CD4-positive, alpha-beta T cell (primary cell): ENCODE measurements around the gene ARHGAP30. TPM values are rescaled to one million over a fixed set of nuclear protein-coding genes. Genes with fewer than 3 reads are reported as not detected.
"Not testable (repeated sequence)": the region's sequence is repeated elsewhere in the genome, so short reads cannot be mapped to it uniquely, and the experiment has no call there.

ENCODE experiments used
- ATAC-seq: fragments of 200-7000 bp; cut with Tn5 transposase; one replicate; pipeline ENCODE4 v1.10.0; 2022; ENCODE audit warnings: mild to moderate bottlenecking; ENCODE audit not compliant: poor library complexity
- CTCF ChIA-PET: fragments of 350-600 bp; sonication (Branson Sonifier 250); formaldehyde crosslinking; loops from one replicate; lab custom pipeline; 2021; ENCODE audit warnings: antibody characterized with exemption, inconsistent platforms; lab: Charles Lee
- POLR2A ChIA-PET: fragments of 350-600 bp; sonication (Branson Sonifier 250); formaldehyde crosslinking; loops from one replicate; lab custom pipeline; 2021; ENCODE audit warnings: antibody characterized with exemption, inconsistent platforms; lab: Charles Lee
- DNase-seq, 14 experiments: peaks; one replicate each; pipeline ENCODE4 v3.0.0-alpha.2; 2013 to 2020; ENCODE audit warnings: mixed read lengths in 2 of 14
- H3K27ac ChIP-seq, 2 donors: one replicate each; pipeline versions ENCODE4 v1.5.1 to v1.7.0; 2013; ENCODE audit warnings: low read length in 2 of 2, low read depth in 1 of 2, mild to moderate bottlenecking in 1 of 2
- H3K27me3 ChIP-seq, 2 experiments: 1 replicate in 1 of 2; 2 replicates in 1 of 2; pipeline versions ENCODE4 v1.6.1 to v1.7.0; 2013; ENCODE audit warnings: low read length in 2 of 2, control low read depth in 1 of 2, mild to moderate bottlenecking in 1 of 2, moderate library complexity in 1 of 2; ENCODE audit not compliant: insufficient read depth in 2 of 2, control insufficient read depth in 1 of 2
- H3K36me3 ChIP-seq: one replicate; pipeline ENCODE4 v1.6.1; 2013; ENCODE audit warnings: low read length, control low read depth; ENCODE audit not compliant: insufficient read depth
- H3K4me1 ChIP-seq: one replicate; pipeline ENCODE4 v1.6.1; 2013; ENCODE audit warnings: low read length, control low read depth; ENCODE audit not compliant: insufficient read depth
- H3K4me3 ChIP-seq: one replicate; pipeline ENCODE4 v1.5.1; 2013; ENCODE audit warnings: mild to moderate bottlenecking, low read length, moderate library complexity
- H3K9me3 ChIP-seq, 2 experiments: 1 replicate in 1 of 2; 2 replicates in 1 of 2; pipeline versions ENCODE4 v1.6.1 to v1.7.0; 2013; ENCODE audit warnings: low read length in 2 of 2, mild to moderate bottlenecking in 2 of 2, control low read depth in 1 of 2, moderate library complexity in 1 of 2; ENCODE audit not compliant: control insufficient read depth in 1 of 2, insufficient read depth in 1 of 2
- H3K27ac Mint-ChIP-seq: one replicate; pipeline ENCODE4 v1.8.0; 2020; ENCODE audit warnings: mixed read lengths
- H3K27me3 Mint-ChIP-seq: one replicate; pipeline ENCODE4 v1.8.0; 2021; ENCODE audit warnings: mixed read lengths
- H3K36me3 Mint-ChIP-seq: one replicate; pipeline ENCODE4 v1.8.0; 2021; ENCODE audit warnings: low read depth, mixed read lengths
- H3K4me1 Mint-ChIP-seq: one replicate; pipeline ENCODE4 v1.8.0; 2021; ENCODE audit warnings: low read depth, mixed read lengths
- H3K4me3 Mint-ChIP-seq: one replicate; pipeline ENCODE4 v1.8.0; 2020; ENCODE audit warnings: mild to moderate bottlenecking, mixed read lengths
- H3K9me3 Mint-ChIP-seq: one replicate; pipeline ENCODE4 v1.8.0; 2020; ENCODE audit warnings: mixed read lengths
- CTCF ChIP-seq: fragments of 200-600 bp; IDR thresholded peaks from one replicate; pipeline ENCODE4 v1.8.0; 2022; ENCODE audit warnings: antibody characterized with exemption, mild to moderate bottlenecking
- intact Hi-C, 2 experiments: fragments of 100-400 bp; cut with DNase I in 1 of 2; cut with micrococcal nuclease in 1 of 2; formaldehyde crosslinking; loops; one replicate each; pipeline versions ENCODE4 v1.15.1 to v1.9.0; 2023 to 2025; cut with DNase I, micrococcal nuclease
- total RNA-seq, 174 experiments: library from RNA in 2 of 174; stranded (reverse) in 2 of 174; gene quantifications; one replicate each; pipeline ENCODE4 v1.2.3 and lab custom pipeline; 2021 to 2026

The ARHGAP30 gene
- total RNA-seq, 2 experiments from 2014 or later: 76.6 to 78.9 TPM

- ATAC-seq: not testable (repeated sequence)
- peaks cover 25% of the 10 kb centered on the region for H3K4me1 Mint-ChIP-seq
These were observed 47.3 kb downstream of the ARHGAP30 start for GRCh38 chr1:161022432-161022831.

GRCh38 chr1:161021970-161022353, 47.7 kb downstream of the ARHGAP30 start:
- TF ChIP-seq CTCF: no peak
- ChIA-PET CTCF (interaction anchor here (1.7 kb wide), 2 partner anchors 20 to 25 kb away, joined by 8 to 10 read pairs; no protein-coding TSS in a partner anchor), POLR2A (interaction anchor here (0.6 to 3.7 kb wide), 11 partner anchors 10 to 277 kb away, joined by 3 to 46 read pairs (median 6); partner anchors contain the start of genes ARHGAP30, NDUFS2, NR1I3 and TSTD1)
- intact Hi-C loops: loop anchor here (1.0 to 2.0 kb wide), 2 partner anchors 17 to 24 kb away; partner anchors contain the start of gene TSTD1 (in 1 of the 2)
- Histone ChIP-seq H3K4me1 (peaks cover 19% of the 10 kb centered on the region), H3K9me3 (no peaks in the 10 kb centered on the region), H3K4me3 (no peak overlapping the region), H3K36me3 (no peaks in the 10 kb centered on the region), H3K27ac (no peak overlapping the region), H3K27me3 (no peaks in the 10 kb centered on the region)
- no peaks in the 10 kb centered on the region for H3K9me3 Mint-ChIP-seq
- ATAC-seq (no peak), DNase-seq (no peak)
- H3K27ac Mint-ChIP-seq: peak overlapping the region; percentile 81
- H3K4me3 Mint-ChIP-seq: peak overlapping the region; percentile 13
- H3K4me1 Mint-ChIP-seq: peaks cover 25% of the 10 kb centered on the region
- no peaks in the 10 kb centered on the region for H3K36me3 Mint-ChIP-seq
- no peaks in the 10 kb centered on the region for H3K27me3 Mint-ChIP-seq

More at GRCh38 chr1:161022432-161022831, 47.3 kb downstream of the ARHGAP30 start:
- intact Hi-C loops, H3K4me3 ChIP-seq, CTCF ChIA-PET, H3K9me3 ChIP-seq, DNase-seq, H3K36me3 ChIP-seq, H3K9me3 Mint-ChIP-seq, H3K36me3 Mint-ChIP-seq, H3K27ac ChIP-seq, H3K27me3 ChIP-seq, H3K27me3 Mint-ChIP-seq: not testable (repeated sequence)
- Mint-ChIP-seq H3K4me3 (peak overlapping the region; percentile 20), H3K27ac (peak overlapping the region; percentile 81)
- H3K4me1 ChIP-seq: peaks cover 19% of the 10 kb centered on the region
- POLR2A ChIA-PET: interaction anchor here (0.6 to 3.7 kb wide), 3 partner anchors 16 to 75 kb away, joined by 3 to 46 read pairs (median 6); partner anchors contain the start of gene TSTD1

GRCh38 chr1:161021165-161021969, 48.3 kb downstream of the ARHGAP30 start:
- no peaks in the 10 kb centered on the region for H3K9me3 Mint-ChIP-seq
- H3K27me3 Mint-ChIP-seq: no peaks in the 10 kb centered on the region
- ChIA-PET CTCF (interaction anchor here (0.7 to 2.6 kb wide), 10 partner anchors 9 to 76 kb away, joined by 3 to 10 read pairs (median 7); partner anchors contain the start of genes TSTD1 and USF1), POLR2A (interaction anchor here (0.6 to 3.7 kb wide), 19 partner anchors 10 to 277 kb away, joined by 3 to 46 read pairs (median 6); partner anchors contain the start of genes ARHGAP30, DEDD, NDUFS2 and NR1I3)
- H3K4me3 Mint-ChIP-seq: peak overlapping the region; percentile 91
- no peak for TF ChIP-seq CTCF
- H3K4me1 Mint-ChIP-seq: peaks cover 25% of the 10 kb centered on the region
- H3K4me3 ChIP-seq: peak overlapping the region; percentile 77
- H3K27me3 ChIP-seq: no peaks in the 10 kb centered on the region
- peak overlapping the region; percentile 81 for H3K27ac Mint-ChIP-seq
- peaks cover 19% of the 10 kb centered on the region for H3K4me1 ChIP-seq
- no peaks in the 10 kb centered on the region for H3K36me3 ChIP-seq
- no peaks in the 10 kb centered on the region for H3K36me3 Mint-ChIP-seq
- DNase-seq (peak; percentile 79 to 96 (median 90)), ATAC-seq (peak; percentile 95)
- no peak overlapping the region for H3K27ac ChIP-seq
- intact Hi-C loops: loop anchor here (1.0 to 2.0 kb wide), 2 partner anchors 17 to 25 kb away; partner anchors contain the start of gene TSTD1 (in 1 of the 2)
- no peaks in the 10 kb centered on the region for H3K9me3 ChIP-seq
